Body of pancreas (tissue), 4 donors: ENCODE data around the gene PLEKHF1.

ENCODE experiments used
- CTCF ChIP-seq, 7 experiments: fragments of 450-650 bp in 4 of 7; fragments of 200-600 bp in 3 of 7; sonication (generic) in 3 of 7; IDR thresholded peaks; one replicate each; pipeline ENCODE4 v1.5.1; 2016 to 2019; ENCODE audit warnings: antibody characterized with exemption in 7 of 7
- POLR2A ChIP-seq, 3 donors: fragments of 450-650 bp; IDR thresholded peaks; one replicate each; pipeline ENCODE4 v1.6.1; 2016; ENCODE audit warnings: antibody characterized with exemption in 3 of 3, mild to moderate bottlenecking in 2 of 3

- TF ChIP-seq CTCF (IDR thresholded peaks at IDR 0.05) (no peak), POLR2A (IDR thresholded peaks at IDR 0.05) (no peak)
These were observed 28.9 kb downstream of the PLEKHF1 start for GRCh38 chr19:29694161-29694560.
